ENCODE results near the gene GUCY2C.

GUCY2C gene

GRCh38 chr12:14563046-14563445, 133.4 kb downstream of the GUCY2C start:
- no peak overlapping the region for H2AK5ac ChIP-seq (ENCODE audit: low read length)
- no peak overlapping the region for H3K4ac ChIP-seq (ENCODE audit: low read depth, low read length)
- no peaks in the 10 kb centered on the region for H3K9me3 ChIP-seq (ENCODE audit: insufficient read depth, low read depth, low read length)
- peaks cover 4% of the 10 kb centered on the region for H3K79me1 ChIP-seq (ENCODE audit: low read length)
- DNase-seq: no peak
- no peak overlapping the region for H3K4me3 ChIP-seq (ENCODE audit: low read depth, low read length)
- no peak overlapping the region for H3K18ac ChIP-seq (ENCODE audit: low read length)
- H3K79me2 ChIP-seq (ENCODE audit: control insufficient read depth, insufficient read depth, low read length, poor library complexity): no peaks in the 10 kb centered on the region
- no CpG with 5 or more reads among the region's 4 CpGs for WGBS (ENCODE audit: extremely low coverage, insufficient coverage, insufficient read length)
- H2BK12ac ChIP-seq (ENCODE audit: low read length): no peak overlapping the region
- H4K12ac ChIP-seq (ENCODE audit: low read depth, low read length): no peak overlapping the region
- H3K23ac ChIP-seq (ENCODE audit: low read length): no peak overlapping the region
- H3K14ac ChIP-seq (ENCODE audit: low read length): no peak overlapping the region
- H3K4me1 ChIP-seq (ENCODE audit: control insufficient read depth in 1 of 2, insufficient read depth in 2 of 2, low read length in 2 of 2): peaks cover 5 to 6% of the 10 kb centered on the region in 2 experiments
- H3K27ac ChIP-seq (ENCODE audit: low read depth, low read length): no peak overlapping the region
- H3K4me2 ChIP-seq (ENCODE audit: low read length): no peak overlapping the region
- no peak overlapping the region for H2AFZ ChIP-seq (ENCODE audit: insufficient read depth, low read length, poor library complexity)
- no peak overlapping the region for H2BK120ac ChIP-seq (ENCODE audit: insufficient read depth, low read length, poor library complexity)
- no peak overlapping the region for H2BK5ac ChIP-seq (ENCODE audit: low read depth, low read length, poor library complexity)
- no peak overlapping the region for H3K9ac ChIP-seq (ENCODE audit: low read length)
- no peaks in the 10 kb centered on the region for H3K27me3 ChIP-seq (ENCODE audit: insufficient read depth, low read length)
- H3K36me3 ChIP-seq (ENCODE audit: control insufficient read depth in 1 of 2, insufficient read depth in 2 of 2, low read length in 2 of 2): no peaks in the 10 kb centered on the region
- no peak overlapping the region for H4K91ac ChIP-seq (ENCODE audit: low read depth, low read length)
- no peak overlapping the region for H4K8ac ChIP-seq (ENCODE audit: low read depth, low read length)

All from trophoblast cell (in vitro differentiated cells and primary cell).